NCI-H1436 treated with DMSO at 0.1 percent for 48 hours (cell line): Measurements from ENCODE around the gene PADI6.

Experiments used
- DNase-seq: peaks from one replicate; lab custom pipeline; 2025; lab: John Stamatoyannopoulos, UW

PADI6 gene

DNA sequence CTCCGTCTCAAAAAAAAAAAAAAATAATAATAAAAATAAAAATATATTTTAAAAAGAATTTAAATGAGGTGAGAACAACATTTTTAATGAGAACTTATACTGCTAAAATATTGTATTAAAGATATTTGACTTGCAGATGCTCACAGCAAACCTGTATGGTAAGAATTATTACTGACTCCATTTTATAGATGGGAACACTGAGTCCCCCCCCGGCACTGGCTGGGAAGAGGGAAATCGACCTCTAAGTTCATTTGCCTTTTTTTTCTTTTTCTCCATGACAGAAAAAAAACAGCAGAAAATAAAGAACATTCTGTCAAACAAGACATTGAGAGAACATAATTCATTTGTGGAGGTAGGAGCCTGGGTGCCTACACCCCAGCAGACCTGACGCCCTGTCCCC, 13.4 kb upstream of the PADI6 start:
- DNase-seq: no peak

DNA sequence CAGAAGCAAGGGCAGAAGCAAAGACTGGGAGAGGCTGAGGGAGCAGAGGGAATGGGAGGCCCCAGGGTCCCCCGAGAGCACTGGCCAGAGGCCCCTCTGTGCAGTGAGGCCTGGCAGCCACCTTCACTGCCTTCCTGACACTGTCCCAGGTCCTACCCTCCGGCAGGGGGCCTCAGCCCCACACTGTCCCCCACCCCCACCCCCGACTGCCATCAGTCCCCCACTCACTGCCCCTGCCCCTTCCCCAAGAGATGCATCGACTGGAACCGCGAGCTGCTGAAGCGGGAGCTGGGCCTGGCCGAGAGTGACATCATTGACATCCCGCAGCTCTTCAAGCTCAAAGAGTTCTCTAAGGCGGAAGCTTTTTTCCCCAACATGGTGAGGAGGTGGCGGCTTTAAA, 13.0 kb upstream of the PADI6 start:
- no peak for DNase-seq

DNA sequence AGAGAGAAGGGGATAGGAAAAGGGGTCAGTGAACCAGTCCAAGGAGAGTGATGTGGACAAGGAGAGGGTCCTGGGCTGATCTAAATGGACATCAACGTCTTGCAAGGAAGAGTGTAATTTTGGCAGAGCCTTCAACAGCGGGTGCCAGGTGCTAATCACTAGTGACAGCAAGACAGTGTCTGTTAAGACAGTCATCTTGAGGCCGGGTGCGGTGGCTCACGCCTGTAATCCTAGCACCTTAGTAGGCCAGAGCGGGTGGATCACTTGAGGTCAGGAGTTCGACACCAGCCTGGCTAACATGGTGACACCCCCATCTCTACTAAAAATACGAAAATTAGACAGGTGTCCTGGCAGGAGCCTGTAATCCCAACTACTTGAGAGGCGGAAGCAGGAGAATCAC, 12.2 kb upstream of the PADI6 start:
- no peak for DNase-seq

DNA sequence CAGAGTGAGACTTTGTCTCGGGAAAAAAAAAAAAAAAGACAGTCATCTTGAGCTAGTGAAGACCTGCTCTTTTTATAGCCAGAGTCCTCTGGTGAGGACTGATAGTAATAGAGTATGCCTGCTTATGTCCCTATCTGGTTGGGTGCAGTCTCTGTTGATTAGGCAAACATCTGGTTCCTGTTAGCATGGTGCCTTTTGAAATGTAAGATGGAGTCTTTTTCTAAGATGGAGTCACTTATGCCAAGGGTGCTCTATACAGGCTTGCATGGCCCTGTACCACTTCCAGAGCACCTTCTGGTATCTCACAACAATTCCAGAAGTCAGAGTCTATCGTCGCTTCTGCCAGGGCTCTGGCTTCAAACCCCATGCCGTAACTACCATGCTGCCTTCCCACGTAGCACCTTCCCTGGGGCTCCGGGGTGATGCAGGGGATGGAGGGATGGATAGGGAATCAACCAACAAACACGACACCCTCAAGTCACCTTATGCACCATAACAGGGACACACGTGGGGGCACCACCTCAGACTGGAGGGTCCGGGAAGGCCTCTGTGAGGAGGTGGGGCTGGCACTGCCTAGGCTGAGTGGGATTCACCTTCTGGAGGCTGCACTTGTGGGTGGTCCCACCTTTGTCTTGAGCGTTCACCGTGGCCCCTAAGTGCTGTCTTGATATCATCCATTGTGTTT, 11.6 kb upstream of the PADI6 start:
- no peak for DNase-seq

DNA sequence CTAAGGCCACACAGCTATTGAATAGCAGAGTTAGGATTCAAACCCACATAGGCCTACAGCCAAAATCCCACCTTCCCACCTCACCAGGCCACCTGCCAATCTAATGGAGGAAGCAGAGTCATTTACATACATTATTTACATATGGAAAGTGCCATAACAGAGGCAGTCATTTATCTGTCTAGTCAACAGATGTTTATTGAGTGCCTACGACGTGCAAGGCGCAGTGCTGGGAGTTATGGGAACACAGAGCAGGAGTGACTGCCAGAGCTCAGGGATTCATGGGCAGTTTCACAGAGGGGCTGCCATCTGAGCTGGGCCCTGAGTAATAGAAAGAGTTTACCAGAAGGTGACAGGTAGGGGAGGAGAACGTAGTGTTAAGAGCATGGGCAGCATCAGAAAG, 10.3 kb upstream of the PADI6 start:
- no peak for DNase-seq

DNA sequence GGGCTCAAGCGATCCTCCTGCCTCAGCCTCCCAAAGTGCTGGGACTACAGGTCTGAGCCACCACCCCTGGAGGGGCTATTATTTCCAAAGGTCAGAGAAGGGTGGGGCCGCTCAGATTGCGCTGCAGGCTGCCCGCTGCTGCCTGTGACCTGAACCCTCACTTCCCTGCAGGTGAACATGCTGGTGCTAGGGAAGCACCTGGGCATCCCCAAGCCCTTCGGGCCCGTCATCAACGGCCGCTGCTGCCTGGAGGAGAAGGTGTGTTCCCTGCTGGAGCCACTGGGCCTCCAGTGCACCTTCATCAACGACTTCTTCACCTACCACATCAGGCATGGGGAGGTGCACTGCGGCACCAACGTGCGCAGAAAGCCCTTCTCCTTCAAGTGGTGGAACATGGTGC, 8.6 kb upstream of the PADI6 start:
- no peak for DNase-seq

DNA sequence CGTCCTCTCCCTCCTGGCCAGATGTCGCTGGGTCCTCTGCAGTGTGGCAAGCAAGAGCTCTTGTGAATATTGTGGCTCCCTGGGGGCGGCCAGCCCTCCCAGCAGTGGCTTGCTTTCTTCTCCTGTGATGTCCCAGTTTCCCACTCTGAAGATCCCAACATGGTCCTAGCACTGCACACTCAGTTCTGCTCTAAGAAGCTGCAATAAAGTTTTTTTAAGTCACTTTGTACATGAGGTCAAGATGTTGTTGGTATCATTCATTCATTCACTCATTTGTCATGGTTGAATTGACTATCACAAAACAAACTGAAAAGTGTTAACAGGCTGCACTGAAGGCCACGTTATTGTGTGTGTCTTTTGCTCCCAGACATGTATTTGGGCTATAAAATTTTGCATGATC, 8.2 kb upstream of the PADI6 start:
- no peak for DNase-seq

DNA sequence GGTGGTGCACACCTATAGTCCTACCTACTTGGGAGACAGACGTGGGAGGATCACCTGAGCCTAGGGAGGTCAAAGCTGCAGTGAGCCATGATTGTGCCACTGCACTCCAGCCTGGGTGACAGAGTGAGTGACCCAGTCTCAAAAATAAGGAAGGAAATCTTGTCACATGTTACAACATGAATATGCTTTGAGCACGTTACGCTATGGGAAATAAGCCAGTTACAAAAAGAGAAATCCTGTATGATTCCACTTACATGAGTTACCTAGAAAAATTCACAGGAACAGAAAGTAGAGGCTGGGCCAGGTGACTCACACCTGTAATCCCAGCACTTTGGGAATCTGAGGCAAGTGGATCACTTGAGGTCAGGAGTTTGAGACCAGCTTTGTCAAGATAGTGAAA, 6.7 kb upstream of the PADI6 start:
- no peak for DNase-seq

DNA sequence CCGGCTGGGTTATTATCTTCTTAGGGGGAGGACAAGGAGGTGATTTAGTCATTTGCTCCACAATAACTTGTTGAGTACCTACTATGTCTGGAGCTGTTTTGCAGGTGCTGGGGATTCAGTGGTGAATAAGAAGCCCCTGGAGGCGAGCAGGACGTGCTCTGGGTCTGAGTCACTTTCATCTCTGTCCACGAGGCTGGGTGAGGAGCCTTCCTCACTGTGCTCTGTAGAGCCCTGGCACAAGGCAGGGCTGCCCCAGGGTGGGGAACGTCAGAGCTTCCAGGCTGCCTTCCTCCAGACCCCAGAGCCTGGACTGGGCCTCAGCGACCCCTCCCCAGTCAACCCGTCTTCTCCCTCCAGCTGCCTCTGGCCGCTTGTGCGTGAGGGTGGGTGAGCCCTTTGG, 2.5 kb upstream of the PADI6 start:
- DNase-seq: no peak

DNA sequence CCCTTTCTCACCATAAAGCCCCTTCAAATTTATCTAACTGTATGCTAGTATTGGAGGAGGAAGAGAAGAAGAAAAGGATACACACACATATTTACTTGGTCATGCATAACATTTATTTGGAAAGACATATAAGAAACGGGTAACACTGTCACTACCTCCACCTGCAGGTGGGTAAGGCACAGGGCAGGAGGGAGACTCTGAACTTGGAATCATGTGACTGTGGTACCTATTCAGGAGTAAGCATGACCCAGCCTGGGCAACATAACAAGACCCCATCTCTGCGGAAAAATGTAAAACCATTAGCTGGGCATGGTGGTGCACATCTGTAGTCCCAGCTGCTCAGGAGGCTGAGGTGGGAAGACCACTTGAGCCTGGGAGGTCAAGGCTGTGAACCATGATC, 1.4 kb upstream of the PADI6 start:
- no peak for DNase-seq

DNA sequence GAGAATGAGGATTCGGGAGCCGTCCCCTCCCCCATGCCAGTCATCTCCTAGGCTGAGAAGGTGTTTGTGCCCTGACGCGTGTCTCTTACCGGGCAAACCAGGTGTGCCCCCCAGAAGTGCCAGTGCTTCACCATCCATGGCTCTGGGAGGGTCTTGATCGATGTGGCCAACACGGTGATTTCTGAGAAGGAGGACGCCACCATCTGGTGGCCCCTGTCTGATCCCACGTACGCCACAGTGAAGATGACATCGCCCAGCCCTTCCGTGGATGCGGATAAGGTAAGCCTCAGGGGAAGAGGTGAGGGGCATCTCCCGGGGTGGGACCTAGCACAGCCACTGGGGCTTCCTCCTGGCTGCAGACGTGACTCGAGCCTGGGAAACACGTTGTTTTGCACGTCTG, 959 bp downstream of the PADI6 start:
- no peak for DNase-seq

DNA sequence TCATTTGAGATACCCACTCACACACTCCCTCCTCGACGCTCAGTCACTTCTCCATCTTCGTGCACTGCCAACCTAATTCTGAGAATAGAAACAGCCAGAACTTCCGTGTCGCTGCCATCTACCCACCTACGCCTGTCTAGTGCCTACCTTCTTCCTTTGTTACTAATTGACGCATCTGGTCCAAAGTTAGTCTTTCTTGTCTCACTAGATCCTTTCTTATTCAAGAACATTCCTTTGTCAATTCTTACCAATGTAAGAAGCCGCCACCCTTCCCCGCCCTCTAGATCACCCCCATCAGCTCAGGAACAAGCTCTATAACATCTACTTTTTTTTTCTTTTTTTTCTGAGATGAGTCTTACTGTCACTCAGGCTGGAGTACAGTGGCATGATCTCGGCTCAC, 3.7 kb downstream of the PADI6 start:
- no peak for DNase-seq

DNA sequence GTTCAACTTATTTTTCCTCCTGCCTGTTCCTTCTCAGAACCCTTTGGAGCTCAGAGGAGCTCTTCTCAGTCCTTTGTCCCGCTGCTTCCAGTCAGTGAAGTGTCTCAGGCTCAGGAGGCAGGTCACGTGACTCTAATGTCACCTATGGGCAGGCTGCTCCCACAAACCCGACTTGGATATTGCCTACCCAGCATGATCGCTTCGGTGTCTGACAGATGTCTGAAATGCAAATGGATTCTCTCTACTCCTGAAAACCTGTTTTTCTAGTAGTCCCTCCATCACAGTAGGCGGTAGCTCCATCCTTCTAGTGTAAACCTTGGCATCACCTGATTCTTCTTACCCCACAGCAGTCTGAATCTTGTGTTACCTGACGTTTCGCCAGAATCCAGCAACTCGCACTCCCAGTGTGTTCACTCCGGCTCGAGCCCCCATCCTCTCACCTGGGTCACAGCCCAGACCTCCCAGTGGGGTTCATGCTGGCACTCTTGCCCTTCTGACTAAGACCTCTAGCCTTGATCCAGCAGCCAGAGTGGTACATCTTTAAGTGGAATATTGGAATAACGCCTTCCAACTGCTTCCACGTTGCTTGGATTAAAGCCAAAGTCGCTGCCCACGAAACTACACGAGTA, 5.4 kb downstream of the PADI6 start:
- DNase-seq: no peak

DNA sequence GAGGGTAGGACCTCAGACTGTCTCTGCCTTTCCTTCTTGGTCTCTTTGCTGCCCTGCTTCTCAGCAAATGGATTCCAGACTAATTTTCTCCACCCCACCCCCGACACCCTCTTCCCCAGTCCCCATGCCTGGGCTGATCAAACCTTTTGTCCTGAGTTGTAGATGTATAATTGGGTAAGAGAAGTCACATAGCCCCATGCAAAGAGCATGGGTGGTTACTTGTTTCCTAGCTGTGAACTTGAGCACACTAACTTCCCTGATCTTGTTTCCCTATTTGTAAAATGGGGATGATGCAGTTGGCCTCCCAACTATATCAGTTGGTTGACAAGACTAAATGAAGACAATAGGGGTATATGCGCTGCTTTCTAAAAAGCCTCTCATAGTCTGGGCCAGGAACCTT, 9.2 kb downstream of the PADI6 start:
- no peak for DNase-seq

DNA sequence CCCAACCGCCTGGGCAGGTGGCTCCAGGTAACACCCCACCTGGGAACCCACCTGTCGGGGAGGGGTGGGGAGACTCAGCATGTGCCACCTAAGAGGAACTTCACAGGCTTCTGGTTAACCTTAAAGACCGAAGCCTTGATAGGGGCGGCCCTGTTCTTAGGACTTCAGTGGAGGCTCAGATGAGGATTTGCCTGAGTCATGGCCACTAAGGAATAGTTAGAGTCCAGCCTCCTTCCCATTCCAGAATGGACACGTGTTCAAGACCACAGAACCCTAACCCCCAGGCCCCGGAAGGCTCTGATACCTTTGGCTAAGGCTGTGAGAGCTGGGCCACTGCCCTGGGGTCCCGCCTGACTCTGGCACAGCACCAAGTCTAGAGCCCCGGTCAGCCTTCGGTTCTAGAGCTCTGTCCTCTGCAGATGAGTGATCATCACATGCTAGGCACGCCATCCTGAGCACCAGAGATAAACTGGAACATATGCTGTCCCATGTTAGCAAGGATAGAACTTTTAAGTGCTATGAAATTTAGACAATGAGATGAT, 20.3 kb downstream of the PADI6 start:
- no peak for DNase-seq

DNA sequence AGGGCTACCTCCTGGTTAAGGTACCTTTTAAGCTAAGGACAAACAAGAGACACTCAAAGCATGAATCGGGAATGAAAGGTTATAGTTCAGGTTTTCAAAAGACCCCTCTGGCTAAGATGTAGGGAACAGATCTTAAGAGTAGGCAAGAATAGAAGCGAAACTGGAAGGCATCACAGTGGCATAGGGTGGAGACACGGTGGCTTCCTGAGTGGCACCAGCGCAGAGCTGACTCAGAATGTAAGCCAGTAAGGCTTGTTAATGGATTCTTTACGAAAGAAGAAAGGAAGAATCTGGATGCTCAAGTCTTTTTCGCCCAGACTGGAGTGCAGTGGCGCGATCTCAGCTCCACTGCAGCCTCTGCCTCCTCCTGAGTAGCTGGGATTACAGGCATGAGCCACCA, 21.2 kb downstream of the PADI6 start:
- DNase-seq: no peak

DNA sequence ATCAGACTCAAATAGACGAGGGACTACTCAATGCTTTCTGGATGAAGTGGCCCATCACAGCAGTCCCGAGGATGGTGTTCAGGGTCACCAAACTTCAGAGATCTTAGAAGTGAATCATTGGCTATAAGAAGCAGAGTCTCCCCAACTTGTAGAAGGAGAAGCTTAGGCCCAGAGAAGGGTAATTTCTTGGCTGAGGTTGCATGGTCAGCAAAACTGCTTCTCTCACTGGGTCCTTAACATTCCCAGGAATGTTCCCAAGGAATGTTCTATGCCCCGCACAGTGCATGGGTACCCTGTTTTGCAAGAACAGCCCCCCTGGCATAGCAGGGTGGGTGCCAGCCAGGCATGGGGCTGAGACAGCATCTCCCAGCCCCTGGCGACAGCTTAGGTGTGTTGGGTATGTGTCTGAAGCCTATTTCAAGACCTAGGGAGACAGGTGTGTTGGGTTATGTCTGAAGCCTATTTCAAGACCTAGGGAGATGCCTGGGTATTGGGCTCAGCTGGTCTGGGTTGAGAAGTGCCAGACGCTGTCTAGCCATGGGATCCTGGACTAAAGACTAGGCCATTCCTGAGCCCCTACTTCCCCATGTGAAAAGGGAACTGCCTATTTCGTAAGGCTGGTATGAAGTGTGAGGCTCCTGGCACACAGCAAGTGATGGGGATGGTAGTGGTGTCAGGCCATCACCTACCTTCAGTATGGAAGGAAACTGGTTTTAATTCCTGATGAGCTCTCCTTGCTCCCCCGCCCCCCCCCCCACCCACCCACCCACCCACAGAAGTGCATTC, 26.1 kb downstream of the PADI6 start:
- DNase-seq: no peak

DNA sequence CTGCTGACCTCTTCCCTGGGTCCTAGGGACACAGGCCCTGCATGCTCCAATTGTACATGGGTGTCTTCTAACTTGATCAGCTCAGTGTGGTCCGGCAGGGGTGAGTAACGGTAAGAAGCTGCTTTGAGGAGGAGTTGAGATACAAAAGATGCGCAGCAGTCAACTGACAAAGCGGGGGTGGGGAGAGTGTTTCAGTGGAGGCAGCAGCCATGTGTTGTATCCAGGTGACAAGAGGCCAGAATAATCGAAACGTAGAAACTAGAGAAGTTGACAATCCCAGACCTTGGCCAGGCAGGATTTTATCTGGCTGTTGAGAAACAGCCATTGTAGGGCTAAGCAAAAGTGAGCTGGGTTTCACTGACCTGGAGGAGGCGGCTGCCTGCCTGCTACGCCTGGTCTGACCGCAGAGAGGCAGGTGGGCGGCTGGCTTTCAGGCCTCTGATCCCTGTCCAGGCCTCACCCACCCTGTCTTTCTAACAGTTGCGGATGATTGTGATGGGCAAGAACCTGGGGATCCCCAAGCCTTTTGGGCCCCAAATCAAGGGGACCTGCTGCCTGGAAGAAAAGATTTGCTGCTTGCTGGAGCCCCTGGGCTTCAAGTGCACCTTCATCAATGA, 28.8 kb downstream of the PADI6 start:
- no peak for DNase-seq

DNA sequence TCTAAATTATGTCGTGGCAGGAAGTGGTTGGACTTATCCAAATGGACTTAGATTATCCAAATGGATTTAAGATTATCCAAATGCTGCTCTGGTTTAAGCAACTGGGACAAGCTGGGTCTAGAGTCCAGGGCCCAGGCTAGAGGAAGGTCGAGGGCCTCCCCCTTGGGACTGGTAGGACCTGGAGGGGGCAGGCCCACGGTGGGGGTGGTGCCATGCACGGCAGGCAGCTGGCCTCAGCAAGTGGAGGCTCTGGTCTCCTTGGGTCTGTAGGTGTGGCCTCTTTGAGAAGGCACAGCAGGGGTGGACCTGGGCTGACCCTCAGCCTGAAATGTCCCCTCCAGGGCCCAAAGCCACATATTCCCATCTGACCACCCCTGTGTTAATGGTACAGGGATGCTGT, 29.8 kb downstream of the PADI6 start:
- DNase-seq: no peak

DNA sequence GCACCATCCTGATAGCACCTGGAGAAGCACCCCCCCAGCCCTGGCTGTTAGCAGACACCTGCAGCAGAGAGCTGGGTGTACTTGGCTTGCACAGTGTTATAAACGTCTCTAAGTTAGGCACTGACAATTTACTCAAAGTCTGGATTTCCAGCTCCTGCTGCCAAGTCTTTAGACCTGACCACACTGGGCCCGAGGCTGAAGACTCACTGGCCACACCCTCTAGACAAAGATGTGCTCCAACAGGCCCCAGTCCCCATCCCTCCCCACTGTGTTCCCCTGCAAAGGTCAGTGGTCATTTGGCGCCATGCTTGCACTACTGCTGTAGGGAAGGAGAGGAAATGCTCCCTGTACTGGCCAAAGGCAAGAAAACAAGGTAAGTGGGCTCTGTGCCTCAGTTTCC, 31.1 kb downstream of the PADI6 start:
- no peak for DNase-seq

DNA sequence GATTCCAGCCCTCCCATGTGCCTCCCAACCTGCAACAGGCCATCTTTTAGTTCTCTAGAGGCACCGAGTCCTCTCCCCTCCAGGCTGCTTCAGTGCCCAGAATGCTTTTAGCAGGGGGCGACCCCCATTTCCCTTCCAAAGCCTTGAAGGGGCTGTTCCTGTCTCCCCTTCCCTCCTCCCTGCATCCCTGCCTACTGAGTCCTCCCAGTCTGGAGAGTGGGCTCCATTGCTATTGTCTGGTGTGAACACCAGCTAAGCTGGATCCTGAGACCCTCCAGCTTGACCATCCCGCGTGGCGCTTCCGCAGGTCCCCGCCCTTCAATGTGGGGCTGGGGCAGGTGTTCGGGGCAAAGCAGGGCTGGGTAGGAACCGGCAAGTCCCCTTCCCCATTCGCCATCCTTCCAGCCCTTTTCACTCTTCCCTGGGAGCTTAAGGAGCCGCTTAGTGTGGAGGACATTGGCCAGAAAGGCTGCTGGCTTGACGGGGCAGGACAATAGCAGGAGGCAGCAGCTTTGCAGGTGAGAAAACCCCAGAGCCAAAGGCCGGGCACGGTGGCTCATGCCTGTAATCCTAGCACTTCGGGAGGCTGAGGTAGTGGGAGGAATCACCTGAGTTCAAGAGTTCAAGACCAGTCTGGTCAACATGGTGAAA, 32.2 kb downstream of the PADI6 start:
- no peak for DNase-seq

DNA sequence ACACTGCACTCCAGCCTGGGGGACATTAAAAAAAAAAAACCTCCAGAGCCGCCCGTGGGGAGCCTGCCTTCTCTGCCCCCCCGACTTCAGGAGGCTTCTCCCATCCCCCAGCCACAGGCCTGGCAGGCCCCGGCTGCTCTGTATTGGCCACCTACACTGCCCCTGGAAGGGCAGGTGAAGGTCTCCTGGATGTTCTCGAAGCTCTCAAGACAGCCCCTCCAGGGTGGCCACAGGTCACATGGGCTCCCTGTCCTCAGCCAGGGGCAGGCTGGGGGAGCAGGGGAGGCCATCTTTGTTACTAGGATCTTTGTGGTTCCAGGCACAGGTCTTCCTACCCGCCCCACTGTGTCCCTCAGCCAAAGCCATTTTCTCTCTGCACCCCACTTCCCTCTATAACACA, 32.8 kb downstream of the PADI6 start:
- DNase-seq: no peak
